Liver (tissue), 3 donors: ENCODE results near the gene AOAH.

Experiments used
- RAD21 ChIP-seq, 2 donors: IDR thresholded peaks; 2 replicates each; pipeline ENCODE4 v1.6.1; 2016; ENCODE audit warnings: antibody characterized with exemption in 2 of 2, mild to moderate bottlenecking in 2 of 2
- SP1 ChIP-seq: IDR thresholded peaks from 2 replicates; pipeline ENCODE4 v1.6.1; 2018; ENCODE audit warnings: antibody characterized with exemption, mild to moderate bottlenecking
- TAF1 ChIP-seq: conservative IDR thresholded peaks from 2 replicates; pipeline ENCODE4 v1.6.1; 2016; ENCODE audit warnings: antibody characterized with exemption, mild to moderate bottlenecking
- TF ChIP-seq, protein P1 (sequence below): fragments of 150-350 bp; IDR thresholded peaks from 2 replicates; pipeline ENCODE4 v1.5.1; 2017; ENCODE audit warnings: improper control_type of control experiment, low read depth, low read length; ENCODE audit not compliant: missing input control
- donor health status: healthy.
- donor health status: healthy.

DNA sequence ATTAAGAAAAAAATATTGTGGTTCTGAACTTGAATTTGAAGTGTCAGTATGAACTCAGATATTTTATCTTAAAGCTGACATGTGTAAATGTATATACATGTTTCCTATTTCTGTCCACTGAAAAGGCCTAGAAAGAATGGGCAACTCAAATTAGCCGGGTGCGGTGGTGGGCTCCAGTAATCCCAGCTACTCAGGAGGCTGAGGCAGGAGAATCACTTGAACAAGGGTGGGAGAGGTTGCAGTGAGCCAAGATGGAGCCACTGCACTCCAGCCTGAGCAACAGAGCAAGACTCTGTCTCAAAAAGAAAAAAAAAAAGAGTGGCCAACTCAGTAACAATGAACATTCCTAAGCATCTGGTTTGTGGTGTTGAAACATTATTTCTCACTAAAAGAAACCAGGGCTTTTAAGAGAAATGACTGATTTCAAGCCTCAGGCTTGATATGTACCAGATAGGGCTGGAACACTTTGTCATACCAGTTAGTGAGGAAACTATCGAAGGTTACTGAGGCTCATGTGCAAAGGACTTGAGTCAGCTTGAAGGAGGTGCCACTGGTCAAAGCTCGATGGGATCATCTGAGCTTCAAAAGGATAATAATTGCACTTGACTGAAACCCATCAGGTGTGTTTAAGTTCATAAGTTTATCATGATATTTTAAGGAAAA lies 40.5 kb downstream of the AOAH start:
- no peak for TF ChIP-seq TAF1
- TF ChIP-seq RAD21 (IDR thresholded peaks at IDR 0.05): no peak
- TF ChIP-seq, protein P1, sequence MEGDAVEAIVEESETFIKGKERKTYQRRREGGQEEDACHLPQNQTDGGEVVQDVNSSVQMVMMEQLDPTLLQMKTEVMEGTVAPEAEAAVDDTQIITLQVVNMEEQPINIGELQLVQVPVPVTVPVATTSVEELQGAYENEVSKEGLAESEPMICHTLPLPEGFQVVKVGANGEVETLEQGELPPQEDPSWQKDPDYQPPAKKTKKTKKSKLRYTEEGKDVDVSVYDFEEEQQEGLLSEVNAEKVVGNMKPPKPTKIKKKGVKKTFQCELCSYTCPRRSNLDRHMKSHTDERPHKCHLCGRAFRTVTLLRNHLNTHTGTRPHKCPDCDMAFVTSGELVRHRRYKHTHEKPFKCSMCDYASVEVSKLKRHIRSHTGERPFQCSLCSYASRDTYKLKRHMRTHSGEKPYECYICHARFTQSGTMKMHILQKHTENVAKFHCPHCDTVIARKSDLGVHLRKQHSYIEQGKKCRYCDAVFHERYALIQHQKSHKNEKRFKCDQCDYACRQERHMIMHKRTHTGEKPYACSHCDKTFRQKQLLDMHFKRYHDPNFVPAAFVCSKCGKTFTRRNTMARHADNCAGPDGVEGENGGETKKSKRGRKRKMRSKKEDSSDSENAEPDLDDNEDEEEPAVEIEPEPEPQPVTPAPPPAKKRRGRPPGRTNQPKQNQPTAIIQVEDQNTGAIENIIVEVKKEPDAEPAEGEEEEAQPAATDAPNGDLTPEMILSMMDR: no peak
- no peak for TF ChIP-seq SP1
